Measurements from ENCODE around the gene GTF3C5. TPM values are rescaled to one million over a fixed set of nuclear protein-coding genes. Genes with fewer than 3 reads are reported as not detected.

GTF3C5 gene
- total and polyA plus RNA-seq, 9 of the 15 experiments (the other 6 are each of a cell fraction or from before 2014, with no cell fraction given) = 3.8 to 118 (median 83.7) TPM

DNA sequence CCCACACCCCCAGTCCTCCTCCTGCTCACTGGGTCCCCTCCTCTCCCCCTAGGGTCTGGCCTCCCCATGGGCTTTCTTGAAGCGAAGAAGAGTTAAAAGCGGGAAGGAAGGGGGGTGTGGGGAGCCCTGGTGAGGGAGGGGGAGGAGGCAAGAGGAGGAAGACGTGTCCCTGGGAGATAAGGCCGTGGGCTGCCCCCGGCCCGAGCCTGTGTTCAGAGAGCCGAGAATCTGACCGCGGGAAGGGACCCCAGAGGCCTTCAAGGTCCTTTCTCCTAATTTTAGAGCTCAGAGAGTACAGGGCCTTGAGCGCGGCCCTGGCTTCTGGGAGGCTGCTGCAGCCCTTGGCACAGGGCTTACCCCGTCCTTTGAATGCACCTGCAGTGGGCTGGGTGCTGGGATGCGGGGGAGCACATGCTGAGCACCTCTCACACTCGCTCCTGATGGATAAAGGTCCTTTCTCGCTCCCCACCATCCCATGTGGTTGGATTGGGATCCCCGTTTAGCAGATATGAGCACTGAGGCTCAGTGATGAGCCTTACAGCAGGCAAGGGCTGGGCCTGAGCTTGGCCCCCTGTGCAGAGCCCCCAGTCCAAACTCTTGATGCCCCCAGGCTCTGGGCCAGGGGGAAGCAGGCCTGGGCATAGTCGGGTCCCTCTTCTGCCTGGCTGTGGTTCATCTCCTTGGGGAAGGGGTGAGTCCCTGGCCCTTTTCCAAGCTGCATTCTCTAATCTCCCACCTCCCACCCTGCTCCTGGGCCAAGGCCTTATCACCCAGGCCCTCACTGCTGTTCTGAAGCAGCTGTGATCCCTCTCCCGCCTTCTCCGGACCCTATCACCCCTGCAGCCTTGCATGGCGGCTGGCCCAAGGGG, 46.4 kb upstream of the GTF3C5 start:
- FAIRE-seq = peak; percentile 90
- POLR2A ChIA-PET = interaction anchor here (0.6 to 2.2 kb wide), 5 partner anchors 9 to 1187 kb away, joined by 3 to 12 read pairs (median 7); no protein-coding TSS in a partner anchor
- Histone ChIP-seq H3K4me2 (ENCODE audit: insufficient read depth, low read length) (peak overlapping the region; percentile 83), H3K79me2 (ENCODE audit: control insufficient read depth, insufficient read depth, low read length) (peaks cover 77% of the 10 kb centered on the region), H3K36me3 (ENCODE audit: control insufficient read depth, insufficient read depth, low read length) (peaks cover 54% of the 10 kb centered on the region), H3K27me3 (ENCODE audit: control insufficient read depth in 2 of 2, insufficient read depth in 2 of 2, low read length in 2 of 2) (no peaks in the 10 kb centered on the region), H3K9me3 (replicated peaks; ENCODE audit: control insufficient read depth, insufficient read depth, low read depth, low read length) (no peaks in the 10 kb centered on the region), H3K9ac (ENCODE audit: insufficient read depth in 1 of 2, low read depth in 2 of 2, low read length in 2 of 2) (peak overlapping the region; percentile 73 to 87), H3K4me1 (replicated peaks in 1 of 2; ENCODE audit: control insufficient read depth in 2 of 2, insufficient read depth in 2 of 2, low read length in 2 of 2) (peaks cover 43 to 74% of the 10 kb centered on the region in 2 experiments), H3K4me3 (peak overlapping the region; percentile 27), H4K20me1 (replicated peaks; ENCODE audit: control insufficient read depth, insufficient read depth, low read length) (no peaks in the 10 kb centered on the region), H3K9me1 (ENCODE audit: control insufficient read depth, insufficient read depth, low read length) (peaks cover 4% of the 10 kb centered on the region), H3K27ac (ENCODE audit: extremely low read depth, low read depth, low read length) (peak overlapping the region; percentile 85), H2AFZ (ENCODE audit: low read depth, low read length) (no peak overlapping the region)
- CTCF ChIA-PET (ENCODE audit: low intra/inter-chr PET ratio) = no interaction called here
- in situ Hi-C loops (cut with MboI) = no loop called here
- DNase-seq (ENCODE audit: extremely low read depth in 1 of 4, low spot score in 3 of 4) = peak; percentile 94 to 96 (median 95)
- intact Hi-C loops (cut with micrococcal nuclease) = loop anchor here (2.0 kb wide), 1 partner anchor 20 kb away; no protein-coding TSS in a partner anchor
- peak; percentile 80 for ATAC-seq
- BruUV-seq (replicated peaks) = no TSS peak
- 0% methylated on average over 13 of the region's 20 CpGs for WGBS (ENCODE audit: insufficient coverage, low coverage, missing lambda C conversion rate)
- TF ChIP-seq TOE1 (IDR thresholded peaks at IDR 0.05; ENCODE audit: borderline replicate concordance) (0 out of 2 replicates have a peak, but pooled peaks have one; percentile 19), TOE1 (CRISPR knock-in tag; IDR thresholded peaks at IDR 0.05; ENCODE audit: borderline replicate concordance, low read depth) (no peak), ZNF444 (CRISPR knock-in tag; IDR thresholded peaks at IDR 0.05) (peak; percentile 85), CBX8 (IDR thresholded peaks at IDR 0.05; ENCODE audit: borderline replicate concordance, extremely low read depth, low read depth, low read length, poor library complexity, severe bottlenecking) (no peak), PTRF (tag; IDR thresholded peaks at IDR 0.05) (no peak), ZNF134 (CRISPR knock-in tag; conservative IDR thresholded peaks at IDR 0.05) (no peak), CHD1 (IDR thresholded peaks at IDR 0.05; ENCODE audit: low read length) (peak; percentile 52), ATF1 (CRISPR knock-in tag; IDR thresholded peaks at IDR 0.05) (0 out of 2 replicates have a peak, but pooled peaks have one; percentile 11), ATF1 (tag; IDR thresholded peaks at IDR 0.05) (peak; percentile 48; the same call in 1 of the 2 replicates), MCM2 (IDR thresholded peaks at IDR 0.05; ENCODE audit: low read depth) (no peak)
- TF ChIP-seq, protein P1, sequence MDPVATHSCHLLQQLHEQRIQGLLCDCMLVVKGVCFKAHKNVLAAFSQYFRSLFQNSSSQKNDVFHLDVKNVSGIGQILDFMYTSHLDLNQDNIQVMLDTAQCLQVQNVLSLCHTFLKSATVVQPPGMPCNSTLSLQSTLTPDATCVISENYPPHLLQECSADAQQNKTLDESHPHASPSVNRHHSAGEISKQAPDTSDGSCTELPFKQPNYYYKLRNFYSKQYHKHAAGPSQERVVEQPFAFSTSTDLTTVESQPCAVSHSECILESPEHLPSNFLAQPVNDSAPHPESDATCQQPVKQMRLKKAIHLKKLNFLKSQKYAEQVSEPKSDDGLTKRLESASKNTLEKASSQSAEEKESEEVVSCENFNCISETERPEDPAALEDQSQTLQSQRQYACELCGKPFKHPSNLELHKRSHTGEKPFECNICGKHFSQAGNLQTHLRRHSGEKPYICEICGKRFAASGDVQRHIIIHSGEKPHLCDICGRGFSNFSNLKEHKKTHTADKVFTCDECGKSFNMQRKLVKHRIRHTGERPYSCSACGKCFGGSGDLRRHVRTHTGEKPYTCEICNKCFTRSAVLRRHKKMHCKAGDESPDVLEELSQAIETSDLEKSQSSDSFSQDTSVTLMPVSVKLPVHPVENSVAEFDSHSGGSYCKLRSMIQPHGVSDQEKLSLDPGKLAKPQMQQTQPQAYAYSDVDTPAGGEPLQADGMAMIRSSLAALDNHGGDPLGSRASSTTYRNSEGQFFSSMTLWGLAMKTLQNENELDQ (CRISPR knock-in tag; IDR thresholded peaks at IDR 0.05; ENCODE audit: borderline replicate concordance) = no peak
- TF ChIP-seq, protein P2, sequence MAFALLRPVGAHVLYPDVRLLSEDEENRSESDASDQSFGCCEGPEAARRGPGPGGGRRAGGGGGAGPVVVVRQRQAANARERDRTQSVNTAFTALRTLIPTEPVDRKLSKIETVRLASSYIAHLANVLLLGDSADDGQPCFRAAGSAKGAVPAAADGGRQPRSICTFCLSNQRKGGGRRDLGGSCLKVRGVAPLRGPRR (CRISPR knock-in tag; IDR thresholded peaks at IDR 0.05) = 0 out of 2 replicates have a peak, but pooled peaks have one; percentile 26
- TF ChIP-seq, protein P3, sequence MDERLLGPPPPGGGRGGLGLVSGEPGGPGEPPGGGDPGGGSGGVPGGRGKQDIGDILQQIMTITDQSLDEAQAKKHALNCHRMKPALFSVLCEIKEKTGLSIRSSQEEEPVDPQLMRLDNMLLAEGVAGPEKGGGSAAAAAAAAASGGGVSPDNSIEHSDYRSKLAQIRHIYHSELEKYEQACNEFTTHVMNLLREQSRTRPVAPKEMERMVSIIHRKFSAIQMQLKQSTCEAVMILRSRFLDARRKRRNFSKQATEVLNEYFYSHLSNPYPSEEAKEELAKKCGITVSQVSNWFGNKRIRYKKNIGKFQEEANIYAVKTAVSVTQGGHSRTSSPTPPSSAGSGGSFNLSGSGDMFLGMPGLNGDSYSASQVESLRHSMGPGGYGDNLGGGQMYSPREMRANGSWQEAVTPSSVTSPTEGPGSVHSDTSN (CRISPR knock-in tag; IDR thresholded peaks at IDR 0.05; ENCODE audit: low read depth) = no peak
- TF ChIP-seq, protein P3 (tag; conservative IDR thresholded peaks at IDR 0.05; ENCODE audit: low read depth) = no peak
- TF ChIP-seq, protein P4, sequence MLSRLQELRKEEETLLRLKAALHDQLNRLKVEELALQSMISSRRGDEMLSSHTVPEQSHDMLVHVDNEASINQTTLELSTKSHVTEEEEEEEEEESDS (CRISPR knock-in tag; IDR thresholded peaks at IDR 0.05) = no peak
